ENCODE measurements around the gene ZBTB7B.
A peak's percentile ranks its signal among the peaks of the same experiment; 100 is the strongest.

ZBTB7B gene

DNA sequence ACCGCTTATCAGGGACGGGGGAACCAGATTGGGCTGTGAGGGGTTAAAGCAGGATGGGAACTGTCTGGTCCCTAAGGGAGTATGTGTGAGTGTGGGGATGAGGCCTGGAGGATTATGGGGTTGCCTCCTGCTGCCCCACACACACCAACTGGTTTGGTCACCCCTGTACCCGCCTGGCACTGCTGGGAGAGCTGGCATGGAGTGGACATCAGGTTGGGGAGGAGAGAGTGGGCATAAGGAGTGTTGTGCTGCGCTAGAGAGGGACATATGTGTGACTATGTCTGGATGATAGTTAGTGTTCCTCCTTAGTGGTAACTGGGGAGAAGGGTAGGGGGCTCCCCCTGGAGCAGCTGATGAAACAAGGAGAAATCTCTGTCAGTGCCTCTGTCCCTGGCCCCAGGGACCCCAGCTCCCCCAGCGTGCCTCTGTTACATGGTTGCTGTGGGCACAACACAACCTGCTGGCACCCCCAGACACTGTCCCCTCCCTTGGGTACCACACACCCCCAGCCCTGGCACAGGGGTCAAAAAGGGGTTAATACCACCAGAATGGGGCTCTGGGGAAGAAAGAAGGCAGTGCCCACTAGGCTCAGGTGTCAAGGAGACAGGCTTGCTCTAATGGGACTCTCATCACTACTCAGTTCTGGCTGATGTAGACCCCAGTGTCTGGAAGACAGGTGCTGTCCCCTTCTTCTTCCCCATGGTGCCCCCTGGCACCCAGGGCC is 1.9 kb downstream of the ZBTB7B start:
- DNase-seq (ENCODE audit: low spot score), result no peak

DNA sequence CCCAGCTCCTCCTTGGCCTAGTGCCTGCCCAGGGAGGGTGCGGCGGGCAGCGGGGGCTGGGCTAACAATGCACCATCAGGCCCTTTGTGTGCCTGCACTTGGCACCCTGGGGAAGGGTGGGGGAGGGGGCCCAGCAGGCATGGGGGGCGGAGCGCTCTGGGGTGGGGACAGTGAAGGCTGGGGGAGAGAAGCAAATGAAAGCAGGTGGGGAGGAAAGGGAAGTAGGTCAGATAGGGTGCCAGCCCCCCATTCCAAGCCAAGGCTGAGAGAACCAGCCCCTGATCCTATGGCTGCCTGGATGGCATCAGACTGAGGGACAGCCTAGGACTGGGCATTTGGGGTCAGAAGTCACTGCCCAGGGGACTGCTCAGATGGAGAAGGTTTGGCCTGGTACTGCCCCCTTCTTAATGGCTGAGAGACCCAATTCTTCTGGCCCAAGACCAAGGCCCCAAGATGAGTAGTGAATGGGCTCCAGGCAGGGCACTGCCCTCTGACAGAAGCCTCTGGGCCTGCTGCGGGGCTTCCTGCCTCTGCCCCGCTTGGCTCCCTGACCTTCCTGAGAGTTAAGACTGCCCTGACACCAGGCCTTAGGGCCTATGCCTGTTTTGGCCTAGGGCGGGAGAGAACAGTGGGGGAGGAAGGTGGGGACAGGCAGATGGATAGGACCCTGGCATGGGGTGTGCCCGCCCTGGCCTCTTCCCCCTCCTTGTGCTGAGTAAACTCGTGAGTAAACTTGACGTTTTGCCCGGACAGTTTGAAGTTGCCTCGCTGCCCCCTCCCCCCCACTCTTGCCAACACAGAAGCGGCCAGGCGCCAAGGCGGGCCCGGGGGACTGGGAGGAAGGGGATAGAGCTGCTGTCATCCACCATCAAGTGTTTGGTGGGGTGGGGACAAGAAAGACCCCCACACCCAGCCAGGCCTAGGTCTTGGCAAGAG is 2.7 kb downstream of the ZBTB7B start:
- no peak for DNase-seq (ENCODE audit: low spot score)

DNA sequence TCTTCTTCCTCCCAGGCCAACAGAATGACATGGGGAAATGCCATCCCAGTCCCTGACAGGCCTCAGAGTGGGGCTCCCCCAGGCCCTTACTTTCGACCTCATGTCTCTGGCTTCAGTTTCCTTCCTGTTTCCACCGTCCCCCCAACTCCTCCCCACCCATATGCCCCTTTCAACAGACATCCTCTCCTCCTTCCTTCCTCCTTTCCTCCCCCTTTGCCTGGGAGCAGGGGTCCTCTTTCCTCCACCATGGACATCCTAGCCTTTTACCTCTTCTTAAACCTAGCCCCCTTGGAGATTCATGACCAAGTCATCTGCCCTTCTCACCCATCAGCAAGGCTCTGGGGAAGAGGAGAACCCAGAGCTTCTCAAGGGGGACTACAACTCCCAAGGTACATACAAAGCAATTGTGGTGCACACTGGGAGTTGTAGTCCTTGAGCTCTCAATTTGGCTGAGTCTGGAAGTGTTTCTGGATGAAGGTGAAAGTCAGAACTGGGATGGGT is 4.0 kb downstream of the ZBTB7B start:
- no peak for DNase-seq (ENCODE audit: low spot score)

DNA sequence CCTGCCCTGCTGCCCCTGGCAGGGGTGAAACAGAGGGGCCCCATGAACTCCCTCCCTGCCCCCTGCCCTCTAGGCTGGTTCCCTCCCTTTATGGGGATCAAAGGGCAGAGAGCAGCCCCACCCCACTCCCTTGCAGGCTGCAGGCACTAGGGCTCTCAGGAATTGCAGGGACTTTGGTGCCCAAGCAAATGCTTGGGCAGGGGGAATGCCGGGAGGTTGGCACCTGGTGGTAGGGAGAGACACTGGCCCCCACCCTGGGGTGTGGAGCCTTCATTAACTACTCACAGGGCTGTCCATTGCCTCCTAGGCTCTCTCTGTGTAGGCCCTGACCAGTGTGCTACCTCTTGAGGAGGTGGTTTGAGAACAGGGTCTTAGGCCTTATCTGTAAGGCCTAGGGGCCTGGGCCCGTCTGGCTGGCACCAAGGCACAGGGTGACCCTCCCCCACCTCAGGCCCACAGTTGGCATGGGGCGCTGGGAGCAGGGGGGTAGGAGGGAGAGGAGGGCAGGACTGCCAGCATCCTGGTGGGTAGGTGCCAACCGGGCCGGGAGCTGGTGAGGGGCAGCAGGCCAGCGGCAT is 4.7 kb downstream of the ZBTB7B start:
- no peak for DNase-seq (ENCODE audit: low spot score)

DNA sequence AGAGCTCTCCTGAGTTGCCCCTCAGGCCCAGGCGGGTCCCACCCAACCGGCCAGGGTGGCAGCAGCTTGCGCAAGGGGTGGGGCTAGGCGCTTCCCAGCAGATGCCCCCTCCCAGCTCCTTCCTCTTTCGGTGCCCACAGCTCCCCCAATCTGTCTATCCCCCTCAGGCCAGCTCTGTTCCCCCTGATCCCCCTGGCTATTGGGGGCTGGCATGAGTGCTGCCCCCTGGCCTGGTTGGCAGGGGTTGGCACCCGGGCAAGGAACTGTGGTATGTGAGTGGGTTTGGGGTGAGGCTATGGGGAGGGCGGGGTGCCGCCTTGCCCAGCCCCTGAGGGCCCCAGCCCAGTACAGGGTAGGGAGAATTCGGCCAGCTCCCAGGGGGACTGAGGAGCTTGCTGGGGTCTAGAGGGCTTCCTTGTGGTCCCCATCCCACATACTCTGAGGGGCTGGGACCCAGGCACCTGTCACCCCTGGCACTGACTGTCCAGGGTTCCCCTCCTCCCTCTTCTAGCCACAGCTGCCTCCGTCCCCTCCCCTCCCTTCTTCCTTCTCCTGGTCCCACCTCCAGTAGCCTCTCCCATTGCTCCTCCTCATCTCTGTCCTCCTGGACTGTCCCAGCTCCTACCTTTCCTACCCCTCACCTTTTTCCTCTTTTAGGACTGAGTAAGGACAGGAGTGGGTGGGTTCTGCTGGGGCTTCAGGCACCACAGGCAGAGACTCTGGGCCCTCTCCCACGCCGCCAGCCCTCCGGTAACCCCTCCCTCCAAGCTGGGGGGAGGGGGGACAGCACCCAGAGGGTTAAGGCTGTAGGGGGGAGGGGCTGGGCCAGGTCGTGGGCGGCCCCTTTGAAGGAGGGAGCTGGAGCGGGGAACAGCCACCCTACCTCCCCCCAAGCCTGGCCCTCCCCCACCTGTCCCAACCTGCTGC is 5.7 kb downstream of the ZBTB7B start:
- DNase-seq (ENCODE audit: low spot score), result no peak

DNA sequence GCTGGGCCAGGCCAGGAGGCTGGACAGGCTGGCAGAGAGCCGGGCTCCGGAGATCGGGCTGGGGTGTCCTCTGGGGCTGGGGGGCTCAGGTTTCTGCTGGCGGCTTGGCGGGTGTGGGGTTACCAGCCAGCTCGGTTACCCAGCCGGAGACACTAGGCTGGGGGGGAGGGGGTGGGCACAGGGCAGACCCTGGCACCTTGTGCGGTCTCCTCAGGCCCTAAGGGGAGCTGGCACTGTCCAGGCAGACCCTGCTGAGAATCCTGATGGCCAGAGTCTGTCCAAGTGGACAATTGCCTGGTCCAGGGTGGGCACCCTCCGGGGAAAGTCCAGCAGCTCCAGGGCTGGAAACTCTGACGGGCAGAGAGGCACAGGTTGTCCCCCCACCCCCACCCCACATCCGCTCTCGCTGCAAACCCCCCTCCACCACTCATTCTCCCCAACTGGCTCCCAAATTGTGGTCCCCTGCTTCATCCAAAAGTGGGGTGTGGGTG is 6.7 kb downstream of the ZBTB7B start:
- no peak for DNase-seq (ENCODE audit: low spot score)

DNA sequence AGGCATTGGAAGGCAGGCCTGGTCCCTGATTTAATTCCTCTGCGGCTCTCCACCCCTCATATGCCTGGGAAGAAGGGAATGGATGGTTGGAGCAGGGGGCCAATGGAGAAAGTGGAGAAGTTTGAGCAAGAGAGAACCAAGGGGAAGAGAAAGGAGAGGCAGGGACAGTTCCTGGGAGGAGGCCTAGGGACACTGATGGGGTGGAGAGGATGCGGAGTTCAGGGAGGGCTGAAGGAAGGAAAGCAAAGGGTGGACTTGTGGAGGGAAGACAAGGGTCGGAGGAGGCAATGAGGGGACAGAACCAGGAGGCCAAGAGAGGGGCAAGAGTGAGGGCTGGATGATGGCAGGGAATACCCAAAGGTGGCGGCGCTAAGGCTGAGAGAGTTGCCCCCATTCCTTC is 7.1 kb downstream of the ZBTB7B start:
- DNase-seq (ENCODE audit: low spot score), result no peak

DNA sequence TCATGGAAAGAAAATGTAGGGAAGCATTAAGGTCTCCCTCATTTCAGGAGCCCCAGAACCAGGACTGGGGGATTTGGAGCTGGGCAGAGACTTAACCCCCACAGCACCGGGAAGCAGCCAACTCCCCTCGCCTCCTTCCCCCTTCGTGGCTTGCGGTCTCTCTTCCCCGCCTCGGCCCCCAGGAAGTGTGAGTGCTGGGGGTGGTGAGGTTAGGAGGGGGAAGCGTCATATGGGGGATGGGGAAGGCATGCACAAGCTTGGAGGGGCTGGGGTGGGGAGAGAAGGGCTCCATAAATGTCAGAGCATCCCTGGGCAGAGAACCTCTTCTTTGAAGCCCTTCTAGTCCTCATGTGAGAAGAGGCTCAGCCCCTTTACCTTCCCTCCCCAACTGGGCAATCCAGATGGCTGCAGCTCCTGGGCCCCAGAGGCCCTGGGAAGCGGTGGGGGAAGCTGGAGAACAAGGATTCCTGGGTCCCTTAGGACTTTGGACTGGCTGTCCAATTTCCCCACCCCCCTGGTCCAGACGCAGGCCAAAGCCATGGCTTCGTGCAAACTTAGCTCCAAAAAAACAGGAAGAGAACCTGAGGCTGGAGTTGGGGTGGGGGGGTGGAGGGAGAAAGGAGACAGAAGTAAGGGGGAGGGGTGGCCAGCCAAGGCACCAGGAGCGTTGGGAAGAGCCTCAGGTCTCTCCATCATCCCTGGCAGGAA is 7.8 kb downstream of the ZBTB7B start:
- no peak for DNase-seq (ENCODE audit: low spot score)

DNA sequence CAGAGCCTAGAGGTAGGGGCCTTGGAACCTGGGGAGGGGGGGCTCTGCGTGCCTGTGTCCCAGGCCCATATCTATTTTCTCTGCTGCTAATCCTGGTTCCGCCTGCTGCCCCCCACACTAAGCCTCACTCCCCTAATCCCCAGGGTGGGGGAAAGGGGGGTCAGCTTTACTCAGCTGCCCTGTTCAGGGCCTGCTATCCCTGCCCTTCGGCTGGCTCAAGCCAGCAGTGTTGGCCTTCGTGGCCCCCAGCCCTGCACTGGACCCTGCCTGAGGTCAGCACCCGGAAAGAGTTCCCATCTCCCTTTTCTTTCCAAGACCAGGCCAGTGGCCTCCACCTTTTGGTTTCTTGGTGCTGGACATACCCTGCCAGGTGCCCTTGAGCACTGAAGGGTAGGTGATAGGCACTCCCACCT is 8.4 kb downstream of the ZBTB7B start:
- peak; percentile 61 for DNase-seq (ENCODE audit: low spot score)

DNA sequence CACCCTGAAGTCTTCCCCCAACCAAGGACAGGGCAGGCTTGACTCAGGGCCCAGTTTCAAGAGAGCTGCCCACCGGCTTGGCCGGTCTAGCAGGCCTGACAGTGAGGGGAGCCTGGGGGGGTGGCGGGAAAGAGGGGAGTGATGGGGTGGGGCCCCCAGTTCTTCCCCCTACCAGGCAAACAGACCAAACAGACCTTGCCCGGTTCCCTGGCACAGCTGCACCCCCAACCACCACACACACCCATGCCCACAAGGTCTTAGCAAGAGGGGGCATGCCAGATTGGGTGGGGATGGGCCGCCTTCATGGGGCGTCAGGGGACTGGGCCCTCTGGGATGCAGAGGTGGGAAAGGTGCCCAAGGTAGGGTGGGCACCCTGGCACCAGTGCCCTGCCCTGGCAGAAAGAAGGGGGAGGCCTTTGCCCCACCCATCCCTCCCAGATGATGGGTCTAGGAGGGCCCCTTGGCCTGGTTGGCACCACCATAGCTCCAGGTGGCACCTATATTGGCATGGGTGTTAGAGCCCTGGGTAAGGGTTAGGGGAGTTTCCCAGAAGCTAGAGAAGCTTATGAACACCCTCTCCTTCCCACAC is 8.9 kb downstream of the ZBTB7B start:
- no peak for DNase-seq (ENCODE audit: low spot score)

DNA sequence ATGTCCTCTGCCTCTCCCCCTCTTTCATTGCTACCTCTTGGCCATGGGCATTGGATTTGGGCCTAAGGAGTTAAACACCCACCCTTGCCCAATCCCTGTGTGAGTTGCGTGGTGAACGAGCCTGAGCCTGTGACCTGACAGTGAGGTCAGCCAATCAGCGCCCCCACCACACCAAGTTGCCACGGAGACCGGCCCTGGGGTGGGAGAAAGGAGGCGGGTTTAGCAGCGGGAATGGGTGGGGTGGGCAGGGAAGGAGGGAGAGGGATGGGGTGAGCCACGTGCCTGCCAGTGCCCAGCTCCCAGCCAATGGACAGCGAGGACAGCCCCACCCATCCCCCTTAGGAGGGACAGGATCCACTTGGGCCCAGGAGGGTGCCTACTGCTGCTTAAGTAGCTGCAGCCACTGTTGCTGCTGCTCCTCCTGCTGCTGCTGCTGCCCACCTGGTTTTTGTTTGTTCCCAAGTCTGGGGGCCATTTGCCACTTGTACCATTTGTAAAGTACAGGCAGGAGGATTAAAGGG is 9.5 kb downstream of the ZBTB7B start:
- DNase-seq (ENCODE audit: low spot score), result peak; percentile 96

DNA sequence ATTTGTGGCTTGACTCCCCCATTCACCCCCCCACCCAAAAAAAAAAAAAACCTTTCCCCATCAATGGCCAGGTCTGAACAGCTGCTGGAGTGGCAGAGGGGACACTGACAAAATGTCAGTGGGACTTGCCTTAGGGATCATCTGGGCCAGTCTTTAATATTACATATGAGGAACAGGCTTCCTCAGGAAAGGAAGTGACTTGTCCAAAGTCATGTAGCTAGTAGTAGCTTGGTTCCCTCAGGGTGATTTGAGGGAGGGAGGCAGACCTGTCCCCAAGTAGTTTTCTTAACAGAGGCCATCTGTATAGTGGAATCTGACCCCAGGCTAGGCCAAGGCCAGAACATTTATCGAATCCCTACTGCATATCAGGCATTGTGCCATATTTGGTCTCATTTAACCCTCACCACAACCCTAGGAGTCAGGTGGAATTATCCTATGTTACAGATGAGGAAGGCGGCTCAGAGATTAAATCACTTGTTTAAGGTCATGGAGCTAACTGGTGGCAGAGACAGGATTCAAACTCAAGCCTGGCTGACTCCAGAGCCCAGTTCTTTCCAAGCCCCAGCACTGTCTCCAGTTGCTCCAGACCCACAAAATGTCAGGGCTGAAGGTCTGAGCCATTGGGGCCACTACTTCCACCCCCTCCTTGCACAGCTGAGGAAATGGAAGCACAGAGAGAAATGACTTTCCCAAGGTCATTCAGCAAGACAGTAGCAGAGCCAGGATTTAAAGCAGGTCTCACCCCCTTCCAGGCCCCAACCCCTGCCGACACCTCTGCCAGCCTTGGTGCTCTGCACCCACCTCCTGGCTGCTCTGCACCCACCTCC is 10.4 kb downstream of the ZBTB7B start:
- DNase-seq (ENCODE audit: low spot score), result no peak

DNA sequence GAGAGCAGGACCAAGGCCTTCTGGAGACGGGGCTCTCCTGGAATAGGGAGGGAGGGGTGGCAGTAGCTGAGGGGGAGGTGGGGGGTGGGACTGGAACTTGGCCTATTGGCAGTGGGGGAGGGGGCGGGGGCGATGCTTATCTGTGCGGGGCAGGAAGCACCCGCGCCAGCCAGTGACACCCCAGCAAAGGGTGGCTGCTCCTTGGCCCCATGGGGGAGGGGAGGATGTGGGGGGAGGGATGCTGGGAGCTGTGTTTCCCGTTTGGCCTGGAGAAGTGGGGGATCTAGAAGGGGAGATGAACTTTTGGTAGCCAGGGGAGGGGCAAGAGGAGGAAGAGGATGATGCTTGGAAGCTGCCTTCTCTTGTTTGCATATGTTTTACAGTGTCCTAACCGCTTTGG is 11.0 kb downstream of the ZBTB7B start:
- no peak for DNase-seq (ENCODE audit: low spot score)

DNA sequence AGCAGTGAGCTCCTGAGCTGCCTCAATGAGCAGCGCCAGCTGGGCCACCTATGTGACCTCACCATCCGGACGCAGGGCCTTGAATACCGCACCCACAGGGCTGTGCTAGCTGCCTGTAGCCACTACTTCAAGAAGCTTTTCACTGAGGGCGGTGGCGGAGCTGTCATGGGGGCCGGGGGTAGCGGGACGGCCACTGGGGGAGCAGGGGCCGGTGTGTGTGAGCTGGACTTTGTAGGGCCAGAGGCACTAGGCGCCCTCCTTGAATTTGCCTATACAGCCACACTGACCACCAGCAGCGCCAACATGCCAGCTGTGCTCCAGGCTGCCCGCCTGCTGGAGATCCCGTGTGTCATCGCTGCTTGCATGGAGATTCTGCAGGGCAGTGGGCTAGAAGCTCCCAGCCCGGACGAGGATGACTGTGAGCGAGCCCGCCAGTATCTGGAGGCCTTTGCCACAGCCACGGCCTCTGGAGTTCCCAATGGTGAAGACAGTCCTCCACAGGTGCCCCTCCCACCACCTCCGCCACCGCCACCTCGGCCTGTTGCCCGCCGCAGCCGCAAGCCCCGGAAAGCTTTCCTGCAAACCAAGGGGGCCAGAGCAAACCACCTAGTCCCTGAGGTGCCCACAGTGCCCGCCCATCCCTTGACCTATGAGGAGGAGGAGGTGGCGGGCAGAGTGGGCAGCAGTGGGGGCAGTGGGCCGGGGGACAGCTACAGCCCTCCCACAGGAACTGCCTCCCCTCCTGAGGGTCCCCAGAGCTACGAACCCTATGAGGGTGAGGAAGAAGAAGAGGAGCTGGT is 12.3 kb downstream of the ZBTB7B start:
- DNase-seq (ENCODE audit: low spot score), result no peak

DNA sequence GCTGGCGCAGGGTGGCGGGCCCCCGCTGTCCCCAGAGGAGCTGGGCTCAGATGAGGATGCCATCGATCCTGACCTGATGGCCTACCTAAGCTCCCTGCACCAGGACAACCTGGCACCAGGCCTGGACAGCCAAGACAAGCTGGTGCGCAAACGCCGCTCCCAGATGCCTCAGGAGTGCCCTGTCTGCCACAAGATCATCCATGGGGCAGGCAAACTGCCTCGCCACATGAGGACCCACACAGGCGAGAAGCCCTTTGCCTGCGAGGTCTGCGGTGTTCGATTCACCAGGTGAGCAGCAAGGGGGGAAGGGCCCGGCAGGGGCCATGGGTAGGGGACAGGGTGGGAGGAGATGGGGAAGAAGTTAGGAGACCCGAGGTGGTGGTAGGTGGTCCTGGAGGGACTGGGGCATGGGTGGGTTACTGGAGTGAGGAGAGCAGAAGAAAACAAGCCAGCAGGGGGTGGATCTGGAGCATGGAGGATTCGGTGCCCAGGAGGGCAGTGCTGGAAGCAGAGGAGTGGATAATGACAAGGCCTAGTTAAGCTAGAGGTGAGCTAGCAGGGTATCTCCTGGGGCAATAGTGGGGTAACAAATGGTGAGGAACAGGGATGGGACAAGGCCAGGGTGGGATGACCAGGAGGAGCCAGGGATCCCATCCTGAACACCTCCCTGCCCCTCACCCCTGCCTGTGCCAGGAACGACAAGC is 13.1 kb downstream of the ZBTB7B start:
- DNase-seq (ENCODE audit: low spot score), result no peak

DNA sequence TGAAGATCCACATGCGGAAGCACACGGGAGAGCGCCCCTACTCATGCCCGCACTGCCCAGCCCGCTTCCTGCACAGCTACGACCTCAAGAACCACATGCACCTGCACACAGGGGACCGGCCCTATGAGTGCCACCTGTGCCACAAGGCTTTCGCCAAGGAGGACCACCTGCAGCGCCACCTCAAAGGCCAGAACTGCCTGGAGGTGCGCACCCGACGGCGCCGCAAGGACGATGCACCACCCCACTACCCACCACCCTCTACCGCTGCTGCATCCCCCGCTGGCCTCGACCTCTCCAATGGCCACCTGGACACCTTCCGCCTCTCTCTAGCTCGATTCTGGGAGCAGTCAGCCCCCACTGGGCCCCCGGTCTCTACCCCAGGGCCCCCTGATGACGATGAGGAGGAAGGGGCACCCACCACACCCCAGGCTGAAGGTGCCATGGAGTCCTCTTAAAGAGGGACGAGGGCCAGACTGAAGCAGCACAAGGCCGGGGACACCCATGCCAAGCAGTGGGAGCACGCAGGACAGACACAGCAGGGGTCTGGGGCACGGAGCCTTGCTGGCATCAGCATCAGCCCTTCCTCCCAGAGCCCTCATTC is 13.7 kb downstream of the ZBTB7B start:
- DNase-seq (ENCODE audit: low spot score), result no peak

Data from D341Med (cell line).